HG03135 (cell line): ENCODE measurements around the gene NDUFAF7.
"Not testable (repeated sequence)": the region's sequence is repeated elsewhere in the genome, so short reads cannot be mapped to it uniquely, and the experiment has no call there.

ENCODE experiments used
- ATAC-seq: cut with Tn5 transposase; IDR thresholded peaks from one replicate; pipeline ENCODE4 v1.9.1; 2021; ENCODE audit warnings: mild to moderate bottlenecking, moderate library complexity; ENCODE audit not compliant: unreplicated experiment

NDUFAF7 gene

DNA sequence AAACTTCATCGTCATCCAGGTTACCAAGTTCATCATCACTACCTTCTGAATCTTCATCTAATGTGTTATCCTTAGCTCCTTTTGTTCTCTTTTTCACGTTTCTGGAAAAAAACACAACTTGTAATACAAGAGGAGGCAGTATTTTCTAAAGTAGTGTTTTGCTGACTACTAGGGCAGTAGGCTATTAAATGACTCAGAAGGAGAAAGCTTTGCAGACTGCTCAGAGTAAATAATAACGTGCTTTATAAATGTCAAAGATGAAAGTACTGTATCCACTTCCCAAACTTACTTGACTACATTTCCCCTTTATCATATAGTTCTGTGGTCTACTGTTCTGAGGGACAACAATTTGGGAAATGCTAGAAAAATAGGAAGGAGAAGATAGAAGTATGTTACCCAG lies 19.5 kb upstream of the NDUFAF7 start:
- ATAC-seq = no peak

DNA sequence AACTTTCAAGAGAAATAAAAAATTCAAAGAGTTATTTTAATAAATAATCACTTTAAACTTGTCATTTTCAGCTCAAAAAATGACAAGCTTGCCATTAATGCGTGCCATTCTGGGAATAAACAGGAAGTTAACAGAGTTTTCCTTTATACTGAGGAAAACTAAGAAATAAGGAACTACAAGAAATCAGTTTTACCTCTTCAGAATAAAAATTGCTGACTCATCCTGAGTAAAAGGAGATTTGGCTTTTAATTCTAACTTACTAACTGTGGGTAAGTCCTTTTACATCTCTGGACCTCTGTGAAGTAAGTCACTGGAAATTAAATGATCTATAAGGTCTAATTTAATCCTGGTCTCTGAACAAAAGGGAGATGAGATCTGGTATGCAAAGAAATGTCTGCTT lies 16.2 kb upstream of the NDUFAF7 start:
- no peak for ATAC-seq

DNA sequence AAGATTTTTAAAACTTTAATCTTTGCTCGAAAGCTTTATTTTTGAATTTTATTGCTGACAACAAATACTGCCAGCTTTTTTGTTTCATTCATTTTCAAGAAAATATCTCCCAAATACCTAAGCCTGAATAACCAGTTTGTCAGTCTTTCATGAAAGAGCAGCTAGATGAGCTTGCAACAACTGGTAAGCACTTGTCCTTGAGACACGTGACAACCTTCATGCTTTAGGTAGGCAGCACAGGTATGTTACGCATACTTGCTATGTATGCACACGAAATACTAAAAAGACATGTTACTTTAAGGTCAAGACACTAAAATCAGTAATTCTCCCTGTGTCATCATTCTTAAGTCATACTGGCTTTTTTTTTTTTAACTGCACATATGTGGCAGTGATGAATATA lies 12.4 kb upstream of the NDUFAF7 start:
- ATAC-seq = no peak

DNA sequence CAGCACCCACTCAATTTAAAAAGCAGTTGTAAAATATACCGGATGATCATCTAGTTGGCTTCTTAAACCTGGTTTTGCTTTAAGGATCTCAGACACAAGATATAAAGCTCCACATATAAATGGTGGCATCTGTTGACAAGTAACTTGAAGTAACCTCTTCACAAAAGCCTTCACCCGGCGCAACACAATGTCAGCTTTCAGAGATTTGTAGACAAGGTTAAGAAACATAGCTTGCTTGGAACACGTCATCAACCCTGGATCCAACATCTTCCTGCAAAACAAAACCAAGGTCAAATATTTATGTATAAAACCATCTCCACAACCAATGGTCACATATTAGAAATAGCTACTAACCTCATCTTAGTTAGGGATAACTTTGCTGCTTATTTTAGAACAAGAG lies 8.3 kb upstream of the NDUFAF7 start:
- no peak for ATAC-seq

DNA sequence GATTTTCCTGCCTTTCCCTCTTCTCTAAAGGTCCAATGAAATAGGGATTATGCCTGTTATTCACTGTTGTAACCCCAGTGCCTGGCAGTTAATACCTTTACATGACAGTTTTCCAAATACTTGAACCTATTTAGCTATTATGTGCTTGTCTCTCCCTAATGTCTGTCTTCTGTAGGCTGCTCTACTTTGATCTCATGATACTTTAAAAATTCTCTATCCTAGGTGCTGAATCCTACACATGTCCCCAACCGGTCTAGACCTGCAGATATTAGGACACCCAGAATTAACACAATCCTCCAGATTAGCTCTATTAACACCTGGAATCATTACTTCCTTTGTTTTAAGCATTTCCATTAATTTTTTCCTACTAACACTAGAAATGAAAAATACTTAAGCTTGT lies 7.4 kb upstream of the NDUFAF7 start:
- ATAC-seq = no peak

DNA sequence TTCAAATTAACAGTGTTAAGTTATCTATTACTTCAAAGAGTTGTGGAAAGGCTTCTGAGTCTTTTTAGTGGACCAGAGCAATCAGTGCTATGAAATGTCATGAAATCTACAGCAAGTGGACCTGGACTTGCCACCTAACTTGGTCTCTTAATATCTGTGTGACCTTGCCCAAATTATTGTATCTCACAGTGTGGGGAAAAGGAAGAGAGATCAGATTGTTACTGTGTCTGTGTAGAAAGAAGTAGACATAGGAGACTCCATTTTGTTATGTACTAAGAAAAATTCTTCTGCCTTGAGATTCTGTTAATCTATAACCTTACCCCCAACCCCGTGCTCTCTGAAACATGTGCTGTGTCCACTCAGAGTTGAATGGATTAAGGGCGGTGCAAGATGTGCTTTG lies 6.3 kb upstream of the NDUFAF7 start:
- not testable (repeated sequence) for ATAC-seq

DNA sequence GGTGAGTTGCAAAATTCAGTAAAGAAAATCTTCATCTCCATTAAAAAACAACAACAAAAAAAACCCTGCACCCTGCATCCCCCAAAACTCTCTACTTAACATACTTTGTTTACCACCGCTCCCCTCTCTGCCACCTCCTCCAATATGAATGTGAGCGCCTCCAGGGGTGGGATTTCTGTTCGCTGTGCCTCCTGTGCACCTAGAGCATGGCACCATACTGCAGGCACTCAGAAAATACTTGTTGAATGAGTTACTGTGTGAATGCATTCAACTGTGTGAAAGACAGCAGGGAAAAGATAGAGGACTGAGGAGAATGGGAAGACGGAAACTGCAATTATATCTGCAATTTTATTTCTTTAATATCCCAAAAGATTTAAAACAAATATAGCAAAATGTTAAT lies 4.6 kb upstream of the NDUFAF7 start:
- ATAC-seq = no peak

DNA sequence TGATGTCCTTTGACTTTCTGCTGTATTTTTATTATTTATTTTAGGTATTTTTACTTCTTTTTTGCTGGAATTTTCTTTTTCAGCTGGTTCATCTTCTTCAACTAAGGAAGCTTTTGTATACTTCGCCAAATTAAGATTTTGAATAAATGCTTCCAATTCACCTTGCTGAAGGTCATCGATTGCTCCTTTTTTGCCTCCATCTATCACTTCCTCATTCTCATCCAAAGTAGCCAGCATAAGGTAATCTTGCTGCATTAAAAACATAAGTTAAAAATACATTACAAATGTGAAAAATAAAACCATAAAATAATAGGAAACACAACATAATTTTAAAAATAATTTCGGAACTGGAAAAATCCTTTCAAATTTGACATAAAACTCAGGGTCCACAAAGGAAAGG lies 2.7 kb upstream of the NDUFAF7 start:
- ATAC-seq = no peak

DNA sequence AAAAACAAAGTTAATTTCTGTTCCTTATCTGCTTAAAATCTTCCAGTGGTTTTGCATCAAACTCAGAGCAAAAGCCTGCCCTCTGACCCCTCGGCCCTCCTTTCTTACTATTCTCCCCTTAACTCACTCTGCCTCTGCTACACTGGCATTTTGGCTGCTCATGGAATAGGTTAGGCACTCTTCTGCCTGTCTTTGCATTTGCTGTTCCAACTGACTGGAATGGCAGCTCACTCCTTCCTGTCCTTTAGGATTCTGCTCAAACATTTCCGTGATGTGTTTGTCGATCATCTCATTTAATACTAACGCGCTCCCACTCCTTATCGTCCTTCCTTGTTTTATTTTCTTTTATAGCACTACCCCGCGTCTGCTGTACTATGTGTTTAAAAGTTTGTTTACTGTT lies 877 bp upstream of the NDUFAF7 start:
- ATAC-seq = no peak

DNA sequence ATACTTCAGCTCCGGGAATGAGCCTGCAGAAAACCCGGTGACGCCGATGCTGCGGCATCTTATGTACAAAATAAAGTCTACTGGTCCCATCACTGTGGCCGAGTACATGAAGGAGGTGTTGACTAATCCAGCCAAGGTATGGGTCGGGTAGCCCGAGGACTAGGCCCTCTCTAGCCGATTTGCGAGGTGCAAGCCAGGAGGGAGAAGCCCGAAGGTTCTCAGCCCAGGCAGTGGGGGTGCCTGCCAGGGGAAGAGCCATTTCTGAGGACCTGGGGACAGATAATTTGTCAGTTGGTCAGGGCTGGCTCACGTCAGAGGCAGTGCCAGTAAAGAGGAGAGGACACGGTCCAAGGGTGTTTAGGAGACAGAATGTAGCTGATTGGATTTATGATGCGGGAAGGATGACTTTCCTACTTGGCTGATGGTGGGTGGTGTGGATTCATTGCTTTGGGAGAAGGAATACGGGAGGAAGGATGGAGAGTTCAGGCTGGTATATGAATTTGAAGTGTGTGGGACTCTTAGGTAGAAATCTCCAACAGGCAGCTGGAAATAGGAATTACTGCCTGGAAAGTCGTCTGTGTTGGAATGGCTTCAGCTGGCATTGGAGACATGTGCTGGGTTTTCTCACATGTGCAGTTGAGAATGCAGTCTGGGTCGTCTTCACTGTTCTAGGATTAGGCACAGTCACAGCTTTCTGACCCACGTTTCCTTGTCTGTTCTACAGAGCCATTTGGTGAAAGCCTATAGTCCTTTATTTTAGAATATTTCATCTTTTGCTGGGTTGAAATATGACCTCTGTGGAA lies 874 bp downstream of the NDUFAF7 start:
- ATAC-seq = peak; percentile 9

DNA sequence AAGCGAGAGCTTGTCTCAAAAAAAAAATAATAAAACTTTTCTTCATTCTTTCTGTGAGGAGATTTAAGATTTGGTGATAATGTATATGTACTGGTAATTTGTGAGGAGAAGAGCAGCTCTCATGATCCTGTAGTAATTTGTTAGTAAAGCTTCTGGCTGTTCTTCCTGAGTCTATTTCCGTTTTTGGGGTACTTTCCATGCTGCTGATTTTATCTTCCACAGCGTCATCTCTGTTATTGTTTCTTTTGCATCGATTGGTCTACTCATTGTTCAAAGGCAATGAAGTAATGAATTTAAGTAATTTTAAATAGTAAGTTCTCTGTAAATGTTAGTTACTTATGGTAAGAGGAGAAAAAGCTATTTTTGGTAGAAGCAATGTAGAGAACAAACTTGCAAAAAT lies 12.0 kb downstream of the NDUFAF7 start:
- no peak for ATAC-seq

DNA sequence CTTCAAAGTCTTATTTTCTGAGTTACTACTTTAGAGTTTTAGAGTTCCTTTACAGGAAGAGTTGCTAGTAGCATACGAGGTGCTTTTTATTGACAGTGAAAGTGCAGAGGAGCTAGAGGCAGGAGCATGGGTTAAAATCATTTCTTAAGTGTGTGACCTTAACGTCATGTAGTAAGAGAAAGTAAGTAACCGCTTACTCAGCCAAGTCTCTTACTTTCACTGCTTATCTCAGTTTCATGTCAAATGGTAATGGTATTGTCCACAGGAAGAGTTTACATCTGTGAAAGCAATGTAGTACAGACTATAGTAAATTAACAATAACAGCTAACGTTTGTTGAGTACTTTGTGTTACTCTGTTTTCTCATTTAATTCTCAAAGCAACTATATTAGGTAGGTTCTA lies 12.6 kb downstream of the NDUFAF7 start:
- peak; percentile 80 for ATAC-seq

DNA sequence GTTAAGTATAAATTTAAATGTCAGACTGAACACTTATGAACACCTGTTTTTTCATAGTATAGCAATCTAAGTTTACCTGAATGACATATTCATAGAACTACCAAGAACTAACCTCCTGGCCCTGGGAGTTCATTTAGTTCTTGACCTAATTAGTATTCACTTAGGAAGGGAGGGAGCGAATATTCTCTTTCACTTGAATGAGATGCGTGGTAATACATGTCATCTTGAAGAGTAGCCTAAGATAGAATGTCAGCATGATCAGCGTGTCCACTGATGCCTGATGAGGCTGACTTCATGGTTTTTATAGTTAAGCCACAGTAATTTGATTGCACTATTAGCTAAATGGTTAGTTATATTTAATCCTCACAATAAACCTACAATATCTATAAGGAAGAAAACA lies 13.3 kb downstream of the NDUFAF7 start:
- no peak for ATAC-seq

DNA sequence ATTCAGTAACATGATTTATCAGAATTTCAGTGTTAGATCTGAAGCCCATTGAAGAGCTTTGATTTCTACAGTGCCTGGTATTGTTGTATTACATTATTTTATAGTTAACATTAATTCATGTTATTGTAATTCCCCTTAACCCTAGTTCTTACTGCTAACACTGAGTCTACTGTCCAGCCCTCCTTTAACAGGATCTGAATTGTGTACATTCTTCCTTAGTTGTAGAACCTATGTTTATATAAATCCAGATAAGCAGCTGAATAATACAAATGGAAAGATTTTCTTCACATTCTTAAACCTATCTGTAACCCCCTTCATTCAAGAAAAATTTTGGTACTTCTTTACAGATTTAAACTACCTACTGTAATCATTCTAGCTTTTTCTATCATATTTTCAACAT lies 14.7 kb downstream of the NDUFAF7 start:
- ATAC-seq = no peak

DNA sequence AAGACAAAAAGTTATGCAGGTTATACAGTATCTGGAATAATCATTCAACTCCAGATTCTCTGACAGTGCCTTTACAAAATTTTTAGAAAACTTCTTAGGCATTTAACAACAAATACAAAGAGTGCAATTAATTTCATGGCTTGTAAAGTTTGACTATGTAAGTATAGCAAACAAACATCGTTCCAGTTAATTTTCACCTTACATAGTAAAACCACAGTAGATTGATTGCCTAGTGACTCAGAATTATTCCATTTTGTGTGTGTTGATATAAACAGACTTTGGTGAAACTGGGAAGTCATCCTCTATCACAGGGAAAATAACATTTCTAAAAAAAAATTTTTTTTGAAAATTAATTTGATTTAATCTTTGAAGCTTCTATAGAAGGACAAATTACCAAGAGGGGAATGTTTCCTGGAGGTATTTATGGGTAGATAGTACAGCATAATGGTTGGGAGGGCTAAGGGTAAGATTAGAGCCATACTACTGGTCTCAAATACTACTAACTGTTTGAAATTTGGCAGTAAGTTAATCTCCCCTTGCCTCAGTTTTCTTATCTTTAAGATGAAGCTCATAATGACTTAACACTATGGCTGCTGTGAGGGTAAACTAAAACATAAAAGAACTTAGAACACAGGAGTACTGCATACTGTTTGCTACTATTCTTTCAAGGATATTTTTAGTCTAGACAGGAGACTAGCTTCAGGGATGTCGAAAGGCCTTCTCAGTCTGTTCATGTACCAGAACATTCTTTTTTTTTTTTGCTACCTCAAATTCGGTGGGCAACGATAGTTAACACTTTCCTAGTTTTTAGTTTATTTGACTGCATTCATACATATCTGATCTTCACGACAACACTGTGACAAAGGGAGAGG lies 19.6 kb downstream of the NDUFAF7 start:
- ATAC-seq = no peak

DNA sequence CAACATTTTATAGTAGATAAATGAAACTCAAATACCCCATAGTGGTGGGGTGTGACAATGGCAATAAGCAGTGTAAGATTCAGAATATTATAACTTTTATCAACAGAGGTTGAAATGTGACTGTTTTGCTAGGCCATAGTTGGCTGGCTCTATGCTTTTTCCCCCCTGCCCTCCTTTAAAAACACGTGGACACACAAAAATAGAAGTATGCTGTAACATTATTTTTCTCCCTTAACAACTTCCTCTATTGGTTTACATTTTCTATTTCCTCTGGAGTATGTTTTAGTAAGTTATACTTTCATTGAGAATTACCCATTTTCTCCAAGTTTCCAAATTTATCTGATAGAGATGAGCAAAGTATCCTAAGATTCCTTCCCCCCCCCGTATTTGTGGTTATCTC lies 31.1 kb downstream of the NDUFAF7 start:
- no peak for ATAC-seq

DNA sequence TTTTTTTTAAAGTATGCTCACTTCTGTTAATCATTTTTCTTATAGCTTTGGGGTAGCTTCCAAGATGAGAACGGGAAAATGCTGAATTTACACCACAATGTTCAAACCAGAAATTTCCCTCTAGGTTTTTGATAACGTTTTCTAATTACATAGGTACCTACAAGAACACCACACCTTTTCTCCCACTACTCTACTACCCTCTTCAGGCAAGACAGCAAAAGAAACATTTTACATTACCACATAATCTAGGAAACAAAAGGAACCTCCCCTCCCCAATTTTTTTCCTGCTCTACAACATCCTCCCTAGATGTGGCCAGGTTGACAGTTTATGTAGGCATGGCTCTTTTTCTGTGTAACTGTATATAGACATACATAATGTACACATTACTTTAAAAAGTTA lies 32.4 kb downstream of the NDUFAF7 start:
- ATAC-seq = no peak

DNA sequence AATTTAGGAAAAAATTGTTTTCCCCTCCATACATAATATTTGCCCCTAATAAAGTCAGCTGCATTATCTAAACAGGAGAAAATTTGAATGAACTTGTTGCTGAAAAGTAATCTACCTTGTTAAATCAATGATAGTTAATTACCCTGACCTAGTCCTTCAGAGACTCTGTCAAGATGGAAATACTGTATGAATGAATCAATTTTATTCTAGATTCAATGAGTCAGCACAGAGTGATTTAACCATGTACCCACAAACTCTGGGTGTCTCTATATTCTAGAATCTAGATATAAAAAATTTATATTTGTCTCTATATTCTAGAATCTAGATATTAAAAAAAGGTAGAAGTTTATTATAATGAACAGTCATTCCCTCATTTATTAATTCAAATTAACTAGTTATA lies 36.2 kb downstream of the NDUFAF7 start:
- no peak for ATAC-seq

DNA sequence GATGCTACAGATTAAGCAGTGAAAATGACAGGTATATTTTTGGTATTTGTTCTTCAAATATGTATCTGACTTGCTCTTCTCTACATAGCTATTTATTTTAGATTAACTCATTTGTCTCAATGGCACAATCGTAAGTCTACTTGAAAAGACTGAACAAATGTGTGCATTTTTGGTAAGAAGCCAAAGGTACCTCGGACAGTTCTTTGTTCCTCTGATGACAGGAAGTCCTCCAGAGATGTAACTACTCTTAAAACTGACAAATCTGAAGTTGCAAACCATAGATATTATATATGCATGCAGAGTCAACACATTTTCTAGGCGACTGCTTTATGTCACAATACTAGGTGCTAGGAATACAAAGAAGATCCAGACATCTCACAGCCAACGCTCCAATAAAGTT lies 36.7 kb downstream of the NDUFAF7 start:
- no peak for ATAC-seq

DNA sequence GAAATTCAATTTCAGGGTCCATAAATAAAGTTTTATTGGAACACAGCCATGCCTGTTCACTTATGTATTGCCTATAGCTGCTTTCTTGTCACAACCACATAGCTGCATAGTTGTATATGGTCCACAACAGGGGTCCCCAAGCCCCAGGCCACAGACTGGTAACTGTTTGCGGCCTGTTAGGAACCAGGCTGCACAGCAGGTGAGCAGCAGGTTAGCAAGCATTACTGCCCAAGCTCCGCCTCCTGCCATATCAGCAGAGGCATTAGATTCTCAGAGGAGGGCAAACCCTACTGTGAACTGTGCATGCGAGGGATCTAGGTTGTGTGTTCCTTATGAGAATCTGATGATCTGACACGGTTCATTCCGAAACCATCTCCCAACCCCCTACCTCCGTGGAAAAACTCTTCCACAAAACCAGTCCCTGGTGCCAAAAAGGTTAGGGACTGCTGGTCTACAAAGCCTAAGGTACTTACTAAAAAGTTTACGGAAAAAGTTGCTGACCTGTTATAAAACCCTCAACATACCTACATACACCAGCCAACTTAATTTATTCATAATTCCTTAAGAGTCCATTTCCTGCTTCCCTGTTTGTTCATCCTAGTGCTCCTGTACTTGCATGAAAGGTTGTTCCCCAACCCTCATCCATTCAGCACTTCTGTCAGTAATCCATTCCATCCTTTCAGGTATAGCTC lies 40.1 kb downstream of the NDUFAF7 start:
- ATAC-seq = no peak

DNA sequence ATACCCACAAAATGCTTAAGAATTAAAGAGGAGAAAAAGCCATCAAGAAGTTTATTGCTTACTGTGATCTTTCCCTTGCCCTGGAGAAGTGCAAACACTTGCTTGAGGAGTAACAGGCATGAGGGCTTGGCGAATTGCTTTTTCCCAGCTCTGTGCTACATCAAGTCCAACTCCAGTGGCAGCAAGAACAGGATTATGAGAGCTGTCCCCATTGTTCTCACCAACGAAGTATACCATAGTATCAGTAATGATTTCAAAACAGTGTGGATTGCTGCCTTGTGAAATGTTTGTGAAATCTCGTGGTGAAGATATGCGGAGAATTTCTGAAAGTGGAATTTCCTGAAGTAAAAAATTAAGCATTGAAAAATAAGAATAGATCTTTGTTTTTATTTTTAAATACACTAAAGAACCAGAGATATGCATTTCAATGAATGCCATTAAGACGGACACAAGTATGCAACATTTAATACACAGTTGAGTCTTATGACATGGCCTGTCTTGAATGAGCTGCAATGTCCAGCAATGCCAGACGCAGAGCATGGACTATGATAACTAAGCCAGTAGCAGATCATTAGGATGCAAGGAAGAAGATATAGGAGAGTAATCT lies 43.0 kb downstream of the NDUFAF7 start:
- ATAC-seq = no peak
